Measurements from ENCODE around the gene ARHGAP24. TPM values are rescaled to one million over a fixed set of nuclear protein-coding genes. Genes with fewer than 3 reads are reported as not detected.

ARHGAP24 gene
- total and polyA plus RNA-seq, 4 donors: 1.8 to 15.2 (median 3.3) TPM

- H3K9ac ChIP-seq (ENCODE audit: low read depth in 1 of 2, low read length in 2 of 2): no peak overlapping the region
- WGBS: 45% methylated on average over 2 of the region's 2 CpGs
- H3K36me3 ChIP-seq (ENCODE audit: control insufficient read depth in 4 of 4, insufficient read depth in 3 of 4, low read depth in 1 of 4, low read length in 3 of 4): no peaks in the 10 kb centered on the region
- no peak for DNase-seq (ENCODE audit: low spot score)
- no peak overlapping the region for H3K4me3 ChIP-seq (ENCODE audit: low read depth in 1 of 3, low read length in 3 of 3)
- no peaks in the 10 kb centered on the region for H3K9me3 ChIP-seq (ENCODE audit: control insufficient read depth in 4 of 4, low read length in 3 of 4)
- H3K4me1 ChIP-seq (ENCODE audit: control insufficient read depth in 4 of 4, insufficient read depth in 4 of 4, low read length in 3 of 4): no peaks in the 10 kb centered on the region
- H3K27me3 ChIP-seq (ENCODE audit: control insufficient read depth in 4 of 4, insufficient read depth in 4 of 4, low read length in 3 of 4): no peaks in the 10 kb centered on the region
- H3K27ac ChIP-seq (ENCODE audit: low read depth in 1 of 2, low read length in 2 of 2): no peak overlapping the region
- TF ChIP-seq YY1 (IDR thresholded peaks at IDR 0.05) (no peak), JUND (IDR thresholded peaks at IDR 0.05) (no peak), RAD21 (IDR thresholded peaks at IDR 0.05) (no peak)
- TF ChIP-seq, protein P1, sequence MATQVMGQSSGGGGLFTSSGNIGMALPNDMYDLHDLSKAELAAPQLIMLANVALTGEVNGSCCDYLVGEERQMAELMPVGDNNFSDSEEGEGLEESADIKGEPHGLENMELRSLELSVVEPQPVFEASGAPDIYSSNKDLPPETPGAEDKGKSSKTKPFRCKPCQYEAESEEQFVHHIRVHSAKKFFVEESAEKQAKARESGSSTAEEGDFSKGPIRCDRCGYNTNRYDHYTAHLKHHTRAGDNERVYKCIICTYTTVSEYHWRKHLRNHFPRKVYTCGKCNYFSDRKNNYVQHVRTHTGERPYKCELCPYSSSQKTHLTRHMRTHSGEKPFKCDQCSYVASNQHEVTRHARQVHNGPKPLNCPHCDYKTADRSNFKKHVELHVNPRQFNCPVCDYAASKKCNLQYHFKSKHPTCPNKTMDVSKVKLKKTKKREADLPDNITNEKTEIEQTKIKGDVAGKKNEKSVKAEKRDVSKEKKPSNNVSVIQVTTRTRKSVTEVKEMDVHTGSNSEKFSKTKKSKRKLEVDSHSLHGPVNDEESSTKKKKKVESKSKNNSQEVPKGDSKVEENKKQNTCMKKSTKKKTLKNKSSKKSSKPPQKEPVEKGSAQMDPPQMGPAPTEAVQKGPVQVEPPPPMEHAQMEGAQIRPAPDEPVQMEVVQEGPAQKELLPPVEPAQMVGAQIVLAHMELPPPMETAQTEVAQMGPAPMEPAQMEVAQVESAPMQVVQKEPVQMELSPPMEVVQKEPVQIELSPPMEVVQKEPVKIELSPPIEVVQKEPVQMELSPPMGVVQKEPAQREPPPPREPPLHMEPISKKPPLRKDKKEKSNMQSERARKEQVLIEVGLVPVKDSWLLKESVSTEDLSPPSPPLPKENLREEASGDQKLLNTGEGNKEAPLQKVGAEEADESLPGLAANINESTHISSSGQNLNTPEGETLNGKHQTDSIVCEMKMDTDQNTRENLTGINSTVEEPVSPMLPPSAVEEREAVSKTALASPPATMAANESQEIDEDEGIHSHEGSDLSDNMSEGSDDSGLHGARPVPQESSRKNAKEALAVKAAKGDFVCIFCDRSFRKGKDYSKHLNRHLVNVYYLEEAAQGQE (IDR thresholded peaks at IDR 0.05): no peak
Measured at GRCh38 chr4:85763202-85763601, 288.3 kb downstream of the ARHGAP24 start.

DNA sequence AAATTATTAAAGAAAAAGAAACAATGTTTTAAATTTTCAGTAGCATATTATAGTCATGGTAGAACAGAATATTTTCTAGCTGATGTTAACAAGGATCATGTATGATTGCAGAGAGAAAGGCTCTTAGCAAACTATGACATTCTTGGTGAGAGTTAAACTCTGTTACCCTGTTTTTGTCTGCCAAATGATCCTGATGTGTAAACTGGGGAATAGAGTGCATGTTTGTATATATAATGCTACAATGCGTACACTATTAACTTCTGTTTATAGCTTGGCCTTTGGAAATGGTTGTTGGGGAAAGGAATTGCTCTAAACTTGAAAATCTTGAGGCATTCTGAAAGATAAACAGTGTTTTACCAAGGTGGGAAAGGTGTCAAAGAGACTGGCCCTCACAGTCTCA is 292.7 kb downstream of the ARHGAP24 start:
- TF ChIP-seq EGR1 (IDR thresholded peaks at IDR 0.05; ENCODE audit: low read depth in 2 of 2) (no peak), JUND (IDR thresholded peaks at IDR 0.05) (no peak), GABPA (IDR thresholded peaks at IDR 0.05 in 1 of 2, conservative IDR thresholded peaks at IDR 0.05 in 1 of 2) (no peak), NR2F2 (IDR thresholded peaks at IDR 0.05) (no peak), FOXA2 (IDR thresholded peaks at IDR 0.05) (no peak), CTCF (IDR thresholded peaks at IDR 0.05; ENCODE audit: low read depth, low read length, missing input control) (no peak), ATF3 (IDR thresholded peaks at IDR 0.05) (no peak), ZBTB33 (IDR thresholded peaks at IDR 0.05) (no peak), RAD21 (IDR thresholded peaks at IDR 0.05) (no peak), FOXA1 (IDR thresholded peaks at IDR 0.05) (no peak), TAF1 (conservative IDR thresholded peaks at IDR 0.05) (no peak), RXRA (IDR thresholded peaks at IDR 0.05) (no peak), YY1 (IDR thresholded peaks at IDR 0.05) (no peak), HNF4G (IDR thresholded peaks at IDR 0.05) (no peak), SP1 (IDR thresholded peaks at IDR 0.05) (no peak), HNF4A (conservative IDR thresholded peaks at IDR 0.05) (no peak)
- TF ChIP-seq, protein P1 (IDR thresholded peaks at IDR 0.05): no peak
- TF ChIP-seq, protein P2, sequence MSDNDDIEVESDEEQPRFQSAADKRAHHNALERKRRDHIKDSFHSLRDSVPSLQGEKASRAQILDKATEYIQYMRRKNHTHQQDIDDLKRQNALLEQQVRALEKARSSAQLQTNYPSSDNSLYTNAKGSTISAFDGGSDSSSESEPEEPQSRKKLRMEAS (IDR thresholded peaks at IDR 0.05): no peak
- H3K9ac ChIP-seq (ENCODE audit: low read depth in 1 of 2, low read length in 2 of 2): no peak overlapping the region
- no peak overlapping the region for H3K27ac ChIP-seq (ENCODE audit: low read depth in 1 of 2, low read length in 2 of 2)
- H3K27me3 ChIP-seq (ENCODE audit: control insufficient read depth in 4 of 4, insufficient read depth in 4 of 4, low read length in 3 of 4): no peaks in the 10 kb centered on the region
- 83% methylated on average over 1 of the region's 1 CpG for WGBS
- no peaks in the 10 kb centered on the region for H3K36me3 ChIP-seq (ENCODE audit: control insufficient read depth in 4 of 4, insufficient read depth in 3 of 4, low read depth in 1 of 4, low read length in 3 of 4)
- no peak for DNase-seq (ENCODE audit: low spot score)
- H3K9me3 ChIP-seq (ENCODE audit: control insufficient read depth in 4 of 4, low read length in 3 of 4): no peaks in the 10 kb centered on the region
- H3K4me1 ChIP-seq (ENCODE audit: control insufficient read depth in 4 of 4, insufficient read depth in 4 of 4, low read length in 3 of 4): no peaks in the 10 kb centered on the region
- no peak overlapping the region for H3K4me3 ChIP-seq (ENCODE audit: low read depth in 1 of 3, low read length in 3 of 3)

Measured in liver (tissue), 9 donors.